ENCODE data around the gene CDK11A.
"Not testable (repeated sequence)": the region's sequence is repeated elsewhere in the genome, so short reads cannot be mapped to it uniquely, and the experiment has no call there.

Gene CDK11A

DNA sequence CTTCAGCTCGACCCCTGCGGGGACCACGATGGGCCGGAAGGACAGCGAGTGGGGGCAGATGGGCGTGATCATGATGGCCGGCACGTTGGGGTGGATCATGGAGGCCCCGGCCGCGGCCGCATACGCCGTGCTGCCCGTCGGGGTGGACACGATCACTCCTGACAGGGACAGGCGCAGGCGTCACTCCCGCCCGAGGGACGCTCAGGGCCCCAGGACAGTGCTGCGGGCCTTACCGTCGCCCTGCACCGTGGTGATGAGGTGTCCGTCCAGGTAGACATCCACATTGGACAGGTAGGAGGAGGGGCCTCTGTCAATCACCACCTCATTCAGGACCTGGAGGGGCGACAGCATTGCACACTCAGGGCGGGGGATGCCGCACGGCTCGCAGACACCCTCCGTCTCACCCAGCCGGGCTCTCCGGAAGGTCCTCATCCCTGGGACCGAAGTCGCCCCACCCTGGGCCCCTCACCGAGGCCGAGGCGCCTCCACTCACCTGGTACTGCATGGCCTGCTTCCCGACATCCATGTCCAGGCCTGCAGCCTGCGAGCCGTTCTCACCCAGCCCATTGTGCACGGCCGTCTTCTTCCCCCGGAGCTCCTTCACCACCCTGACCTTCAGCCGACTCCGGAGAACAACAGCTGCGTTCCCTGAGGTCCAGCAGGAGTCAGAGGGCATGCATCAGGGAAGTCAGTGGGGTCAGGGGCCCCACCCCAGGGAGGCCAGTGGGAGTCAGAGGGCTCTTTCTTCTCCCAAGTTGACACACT lies 30.1 kb upstream of the CDK11A start:
- DNase-seq = no peak

DNA sequence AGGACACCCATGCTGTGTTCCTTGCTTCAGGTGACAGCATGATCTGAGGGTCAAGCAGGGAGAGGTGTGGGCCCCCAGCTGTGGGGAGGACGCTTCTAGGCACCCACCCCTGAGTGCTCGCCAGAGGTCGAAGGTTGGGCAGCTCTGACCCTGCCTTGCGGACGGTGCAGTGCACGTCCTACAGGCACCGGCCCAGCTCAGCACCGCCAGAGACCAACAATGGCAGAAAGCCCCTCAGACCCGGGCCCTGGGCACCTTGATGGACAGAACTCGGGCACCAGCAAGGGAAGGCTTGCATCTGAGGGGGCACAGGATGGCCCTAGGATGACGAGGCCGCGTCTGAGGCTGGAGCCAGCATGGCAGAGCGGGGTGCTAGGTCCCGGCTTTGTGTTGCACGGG lies 29.4 kb upstream of the CDK11A start:
- no peak for DNase-seq

DNA sequence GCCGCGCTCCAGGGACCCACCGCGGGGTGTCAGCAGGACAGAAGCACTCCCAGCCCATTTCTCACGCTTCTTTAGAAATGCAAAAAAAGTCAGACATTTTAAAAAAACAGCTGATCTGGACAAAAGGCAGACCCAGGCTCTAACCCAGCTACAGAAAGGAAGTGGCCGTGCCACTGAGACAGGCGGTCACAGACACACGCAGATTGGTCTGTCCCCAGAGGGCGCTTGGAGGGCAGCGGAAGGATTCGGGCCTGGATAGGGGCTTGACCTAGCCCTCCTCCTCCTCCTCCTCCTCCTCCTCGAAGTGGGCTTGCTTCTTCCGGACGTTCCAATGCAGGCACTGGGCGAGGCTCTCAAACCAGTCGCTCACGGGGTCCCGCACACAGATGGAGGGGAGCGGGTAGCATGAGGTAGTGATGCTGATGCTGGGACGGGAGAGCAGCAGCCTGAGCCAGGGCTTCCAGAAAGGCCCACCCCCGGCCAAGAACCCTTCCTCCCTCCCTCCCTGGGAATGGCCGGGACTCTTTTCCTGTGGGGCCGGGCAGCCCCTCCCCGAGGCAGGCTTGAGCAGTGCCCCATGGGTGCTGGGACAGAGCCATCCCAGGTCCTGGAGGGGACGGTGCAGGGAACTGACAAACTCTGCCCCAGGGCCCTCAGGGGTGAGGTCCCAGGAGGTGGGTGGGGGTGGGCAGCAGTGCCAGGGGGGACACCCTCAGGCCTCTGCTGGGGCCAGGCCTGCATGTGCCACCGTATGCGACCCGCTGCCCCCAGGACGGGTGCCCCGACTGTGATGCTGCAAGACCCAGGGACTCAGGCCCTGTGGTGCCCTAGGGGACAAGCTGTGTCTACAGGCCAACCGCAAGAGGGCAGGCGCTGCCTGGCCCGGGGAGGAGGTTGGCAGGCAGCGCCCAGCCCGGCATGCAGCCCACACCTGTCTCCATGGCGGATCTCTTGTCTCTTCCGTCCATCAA lies 28.8 kb upstream of the CDK11A start:
- no peak for DNase-seq

DNA sequence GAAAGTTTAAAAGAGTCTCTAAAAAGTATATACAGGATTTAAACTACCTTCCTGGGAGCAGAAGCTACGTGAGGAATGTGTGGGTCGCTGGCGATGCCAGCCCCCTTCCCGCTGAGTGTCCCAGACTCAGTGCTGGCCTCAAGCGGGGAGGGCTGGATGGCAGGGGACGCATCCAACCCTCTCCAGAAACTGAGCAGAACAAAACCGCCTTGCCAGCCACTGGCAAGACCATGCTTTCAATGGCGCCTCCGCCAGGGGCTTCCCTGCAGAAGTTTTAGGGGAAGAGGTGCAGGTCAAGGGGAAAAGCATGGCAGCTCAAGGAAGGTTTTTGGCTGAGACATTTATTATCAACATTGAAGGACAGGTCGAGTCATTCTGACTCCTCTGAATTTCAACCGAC lies 28.0 kb upstream of the CDK11A start:
- no peak for DNase-seq

DNA sequence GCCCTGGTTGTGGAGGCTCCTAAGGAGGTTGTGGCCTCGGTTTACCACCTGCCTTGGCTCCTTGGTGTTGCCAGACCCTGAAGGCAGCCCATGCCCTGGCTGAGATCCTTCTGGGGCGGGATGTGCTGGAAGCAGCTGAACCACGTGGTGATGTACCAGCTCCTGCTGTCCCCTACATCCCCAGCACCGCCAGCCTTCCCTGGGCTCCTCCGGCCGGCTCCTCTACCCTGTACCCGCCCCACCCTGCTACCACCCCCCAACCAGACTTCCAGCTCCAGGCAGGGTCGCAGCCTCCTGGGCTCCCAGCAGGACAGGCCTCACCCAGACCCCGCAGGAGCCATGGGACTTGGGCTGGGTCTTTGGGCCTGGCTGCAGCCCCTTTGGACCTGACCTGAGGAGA lies 25.8 kb upstream of the CDK11A start:
- DNase-seq = not testable (repeated sequence)

DNA sequence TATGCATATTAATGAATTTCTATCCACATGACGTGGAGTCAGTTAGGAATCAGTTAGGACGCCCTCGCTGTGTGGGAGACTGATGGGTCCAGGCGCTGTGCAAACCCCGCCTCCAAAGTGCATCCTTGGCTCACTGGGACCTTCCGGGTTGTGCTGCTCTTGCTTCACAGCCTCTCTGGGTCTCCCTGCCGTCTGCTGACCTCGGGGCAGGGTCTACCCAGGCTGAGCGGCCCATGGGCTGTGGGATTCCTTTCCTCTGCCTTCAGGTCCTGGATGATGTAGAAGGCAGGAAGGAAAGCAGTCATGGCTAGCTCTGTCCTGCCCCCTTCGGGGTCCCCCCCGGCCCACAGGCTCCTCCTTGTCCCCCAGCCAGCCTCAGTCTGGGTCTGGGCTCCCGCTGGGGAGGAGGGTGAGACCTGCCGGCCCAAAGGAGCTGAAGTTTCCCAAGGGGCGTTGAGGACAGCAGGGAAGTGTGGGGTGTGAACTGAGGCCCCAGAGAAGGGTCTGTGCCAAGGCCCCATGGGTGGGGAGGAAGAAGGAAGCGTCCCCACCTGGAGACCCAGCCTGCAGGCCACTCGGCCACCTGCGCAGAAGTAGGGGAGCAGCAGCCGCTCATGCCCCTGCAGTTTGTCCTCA lies 24.6 kb upstream of the CDK11A start:
- no peak for DNase-seq

DNA sequence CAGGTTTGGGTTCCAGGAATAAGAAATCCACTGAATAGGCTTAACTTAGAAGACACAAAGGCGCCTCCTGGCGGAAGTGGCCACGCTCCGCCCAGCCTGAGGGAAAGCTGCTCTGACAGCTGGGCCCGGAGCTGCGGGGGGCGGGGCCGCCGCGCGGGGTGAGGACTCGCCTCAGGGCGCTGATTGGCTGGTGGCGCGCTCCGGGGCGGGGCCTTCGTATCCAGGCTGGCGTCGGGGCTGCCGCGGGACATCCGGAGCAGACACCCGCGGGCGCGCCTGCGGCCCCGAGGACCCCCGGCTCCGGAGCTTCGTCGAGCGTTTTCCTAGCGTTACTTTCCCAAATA lies 22.4 kb upstream of the CDK11A start:
- DNase-seq = not testable (repeated sequence)

DNA sequence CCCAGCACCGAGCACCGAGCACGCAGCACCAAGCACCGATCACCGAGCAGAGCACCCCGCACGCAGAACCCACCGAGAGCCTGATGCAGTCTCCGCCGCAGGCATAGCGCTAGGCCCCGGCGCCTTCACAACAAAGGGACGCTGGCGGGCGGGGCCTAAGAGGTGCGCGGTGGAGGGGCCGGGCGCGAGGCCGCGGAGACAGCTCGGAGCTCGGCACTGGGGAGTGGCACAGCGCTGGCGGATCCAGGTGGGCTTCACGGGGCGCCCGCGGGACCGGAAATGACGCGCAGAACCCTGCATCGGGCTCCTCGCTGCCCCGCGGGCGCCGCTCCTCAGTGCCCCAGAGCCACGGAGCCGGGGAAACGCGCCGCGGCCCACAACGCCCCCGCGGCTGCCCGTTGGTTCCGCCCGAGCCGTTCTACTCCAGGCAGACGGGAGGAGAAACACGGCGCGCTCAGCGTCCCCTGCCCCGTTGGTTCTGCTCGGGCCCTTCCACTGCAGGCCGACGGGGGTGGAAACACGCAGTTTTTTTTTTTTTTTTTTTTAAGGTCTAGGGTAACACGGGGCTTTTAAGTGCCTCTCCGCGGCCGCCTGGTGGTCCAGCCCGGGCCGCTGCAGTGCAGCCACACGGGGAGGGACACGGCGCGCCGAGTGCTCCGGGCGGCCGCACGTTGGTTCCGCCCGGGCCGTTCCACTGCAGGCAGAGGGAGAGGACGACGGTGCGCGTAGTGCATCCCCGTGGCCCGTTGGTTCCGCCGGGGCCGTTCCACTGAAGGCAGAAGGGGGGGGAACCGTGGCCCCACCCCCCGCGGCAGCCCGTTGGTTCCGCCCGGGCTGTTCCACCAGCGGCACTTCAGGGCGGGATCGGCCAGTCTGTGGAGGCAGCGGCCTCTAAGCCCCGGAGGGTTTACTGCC lies 21.8 kb upstream of the CDK11A start:
- peak; percentile 59 to 71 for DNase-seq

DNA sequence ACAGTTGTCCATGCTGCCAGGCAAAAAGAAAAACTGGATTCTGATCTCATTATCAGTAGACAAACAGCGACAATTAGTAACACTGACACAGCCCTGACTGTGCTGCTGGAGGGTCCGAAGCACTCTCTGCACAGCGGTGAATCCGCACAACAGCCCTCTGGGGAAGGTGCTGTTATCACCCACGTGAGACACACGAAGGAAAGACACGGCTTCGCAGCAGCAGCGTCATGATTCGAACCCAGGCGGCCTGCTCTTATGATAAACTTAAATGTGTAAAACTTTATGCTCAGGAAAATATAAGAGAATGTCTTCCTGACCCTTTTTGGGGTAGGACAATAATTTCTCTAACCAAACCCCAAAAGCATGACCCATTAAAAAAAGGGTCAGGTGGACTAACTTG lies 18.4 kb upstream of the CDK11A start:
- DNase-seq = not testable (repeated sequence)

DNA sequence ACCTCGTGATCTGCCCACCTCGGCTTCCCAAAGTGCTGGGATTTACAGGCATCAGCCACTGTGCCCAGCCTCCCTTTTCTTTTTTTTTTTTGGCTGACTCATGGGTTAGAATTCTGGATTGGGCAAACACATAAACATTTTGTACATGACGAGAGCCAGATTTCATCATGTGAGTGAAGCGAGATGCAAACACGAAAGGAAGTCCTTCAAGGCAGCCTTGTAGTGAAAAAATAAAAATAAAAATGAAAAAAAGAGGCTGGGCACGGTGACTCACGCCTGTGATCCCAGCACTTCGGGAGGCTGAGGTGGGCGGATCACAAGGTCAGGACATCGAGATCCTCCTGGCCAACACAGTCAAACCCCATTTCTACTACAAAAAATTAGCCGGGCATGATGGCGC lies 16.9 kb upstream of the CDK11A start:
- DNase-seq = not testable (repeated sequence)

DNA sequence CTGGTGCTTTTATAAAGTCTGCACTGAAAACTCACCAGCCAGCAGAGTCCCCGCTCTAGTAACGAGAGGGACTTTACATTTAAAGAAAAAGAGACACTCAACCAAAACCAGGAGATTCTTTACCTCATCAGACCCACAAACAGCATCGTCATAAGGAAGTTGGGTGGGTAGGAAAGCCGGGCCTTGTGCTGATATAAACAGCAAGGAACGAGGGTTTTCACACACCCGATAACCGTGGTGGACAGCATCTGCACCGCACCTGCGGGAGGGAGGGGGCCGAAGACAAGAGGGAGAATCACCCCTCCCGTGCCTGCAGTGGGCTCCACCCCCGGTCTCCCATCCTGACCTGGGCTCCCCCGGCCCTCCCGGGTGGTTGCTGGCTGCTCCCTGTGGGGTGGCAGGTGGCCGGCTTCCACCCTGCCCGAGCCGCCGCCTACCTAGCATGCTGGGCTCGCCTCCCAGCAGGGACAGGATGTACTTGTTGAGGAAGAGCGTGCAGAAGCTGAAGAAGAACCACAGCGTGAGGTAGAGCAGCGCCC lies 14.7 kb upstream of the CDK11A start:
- DNase-seq = not testable (repeated sequence)

DNA sequence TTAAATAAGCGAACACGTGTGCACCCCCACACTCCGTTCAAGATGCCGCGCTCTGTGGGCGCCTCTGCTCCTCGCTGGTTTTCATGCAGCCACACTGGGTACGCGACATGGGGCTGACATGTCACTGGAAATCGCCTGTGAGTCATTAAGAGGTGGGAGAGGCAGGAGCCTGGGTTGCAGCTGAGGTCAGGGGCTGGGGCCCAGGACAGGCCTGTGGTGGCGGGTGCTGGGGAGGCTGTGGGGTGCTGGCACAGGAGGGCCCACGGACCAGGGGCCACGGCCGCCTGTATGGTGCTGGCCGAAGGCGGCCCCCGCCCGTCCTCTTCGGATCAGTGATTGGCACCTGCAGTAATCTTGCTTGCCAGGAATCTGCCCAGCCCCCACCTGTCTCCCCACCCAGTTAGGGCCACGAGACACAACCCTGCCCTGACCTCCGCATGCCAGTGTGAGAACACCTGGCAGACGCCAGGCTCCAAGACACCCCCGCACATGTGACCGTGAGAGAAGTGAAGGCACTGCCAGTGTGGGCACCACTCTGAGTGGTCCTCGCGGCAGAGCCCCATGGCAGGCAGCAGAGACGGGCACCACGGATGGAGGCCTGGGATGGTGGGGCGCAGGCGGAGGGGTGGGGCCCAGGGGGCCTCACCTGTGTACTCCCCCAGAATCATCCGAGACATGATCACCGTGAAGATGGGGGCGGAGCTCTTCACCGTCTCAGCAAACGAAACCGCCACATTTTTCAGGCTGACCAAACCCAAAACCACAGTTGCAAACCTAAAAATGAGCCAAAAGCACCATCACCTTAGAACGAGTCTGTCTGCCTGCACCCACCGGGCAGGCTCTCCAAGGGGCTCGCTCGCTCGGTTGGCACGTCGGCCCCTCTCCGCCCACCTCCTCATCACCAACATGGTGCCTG lies 13.8 kb upstream of the CDK11A start:
- not testable (repeated sequence) for DNase-seq

DNA sequence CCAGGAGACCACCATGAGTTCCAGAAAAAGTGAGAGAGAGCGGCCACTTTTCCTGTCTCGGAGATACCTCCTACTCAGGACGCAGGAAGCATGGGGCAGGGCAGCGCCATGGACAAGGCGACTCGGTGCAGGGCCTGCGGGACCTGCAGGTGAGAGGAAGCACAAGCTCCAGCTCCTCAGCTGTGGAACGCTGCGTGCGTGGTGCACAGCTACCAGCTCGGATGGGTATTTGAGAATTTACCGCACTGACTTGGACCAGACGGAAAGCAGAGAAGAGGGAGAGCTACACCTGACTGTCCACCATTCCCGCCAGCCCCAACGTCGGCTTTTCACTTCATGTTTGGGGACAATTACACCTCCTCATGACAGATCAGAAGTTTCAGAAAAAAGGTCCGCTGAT lies 8.2 kb upstream of the CDK11A start:
- no peak for DNase-seq

DNA sequence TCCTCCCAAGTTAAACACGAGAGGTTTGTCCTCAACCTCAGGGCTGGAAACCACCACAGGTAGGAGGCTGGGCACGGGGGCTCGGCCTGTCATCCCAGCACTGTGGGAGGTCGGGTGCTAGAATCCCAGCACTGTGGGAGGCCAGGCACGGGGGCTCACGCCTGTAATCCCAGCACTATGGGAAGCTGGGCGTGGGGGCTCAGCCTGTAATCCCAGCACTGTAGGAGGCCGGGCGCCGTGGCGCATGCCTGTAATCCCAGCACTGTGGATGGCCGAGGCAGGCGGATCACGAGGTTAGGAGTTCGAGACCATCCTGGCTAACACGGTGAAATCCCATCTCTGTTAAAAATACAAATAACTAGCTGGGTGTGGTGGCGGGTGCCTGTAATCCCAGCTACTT lies 6.7 kb upstream of the CDK11A start:
- no peak for DNase-seq

DNA sequence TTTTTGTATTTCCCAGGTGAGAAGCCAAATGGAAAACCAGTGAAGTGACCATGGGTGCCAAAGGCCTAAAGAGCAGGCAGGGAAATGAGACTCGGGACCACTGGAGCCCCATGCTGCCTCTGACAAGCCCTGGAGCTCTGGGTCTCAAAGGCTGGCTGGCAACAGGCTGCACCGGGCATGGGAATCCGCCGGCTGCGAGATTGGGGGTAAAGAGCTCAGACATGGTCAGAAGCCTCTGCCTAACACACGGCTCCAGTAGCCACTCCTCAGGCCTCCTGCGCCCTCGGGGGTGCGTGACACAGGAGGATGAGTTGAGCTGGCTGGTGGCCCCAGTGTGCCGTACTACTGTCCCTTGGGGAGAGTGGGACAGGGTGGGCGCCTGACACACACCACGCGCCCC lies 6.1 kb upstream of the CDK11A start:
- DNase-seq = not testable (repeated sequence)

DNA sequence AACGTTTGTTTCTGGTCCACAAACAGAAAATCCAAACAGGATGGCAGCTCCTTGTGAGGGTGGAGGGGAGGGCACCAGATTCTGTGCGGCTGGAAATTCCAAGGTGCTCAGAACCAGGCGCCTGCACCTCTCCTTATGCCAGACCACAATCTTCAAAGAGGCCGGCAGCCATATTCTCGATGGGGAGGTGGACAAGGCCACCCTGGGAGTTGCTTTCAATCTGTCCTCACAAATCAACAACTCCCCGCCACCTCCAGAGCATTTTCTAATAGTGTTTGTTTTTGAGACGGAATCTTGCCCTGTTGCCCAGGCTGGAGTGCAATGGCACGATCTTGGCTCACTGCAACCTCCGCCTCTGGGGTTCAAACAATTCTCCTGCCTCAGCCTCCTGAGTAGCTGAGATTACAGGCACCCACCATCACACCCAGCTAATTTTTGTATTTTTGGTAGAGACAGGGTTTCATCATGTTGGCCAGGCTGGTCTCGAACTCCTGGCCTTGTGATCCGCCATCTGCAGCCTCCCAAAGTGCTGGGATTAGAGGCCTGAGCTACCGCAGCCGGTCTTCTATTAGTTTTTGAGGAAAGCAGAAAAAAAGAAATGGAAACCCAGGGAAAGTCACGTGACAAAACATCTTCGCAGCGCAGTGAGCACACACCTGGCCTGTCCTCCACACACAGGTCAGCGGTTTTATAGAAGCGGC lies 5.1 kb upstream of the CDK11A start:
- not testable (repeated sequence) for DNase-seq

DNA sequence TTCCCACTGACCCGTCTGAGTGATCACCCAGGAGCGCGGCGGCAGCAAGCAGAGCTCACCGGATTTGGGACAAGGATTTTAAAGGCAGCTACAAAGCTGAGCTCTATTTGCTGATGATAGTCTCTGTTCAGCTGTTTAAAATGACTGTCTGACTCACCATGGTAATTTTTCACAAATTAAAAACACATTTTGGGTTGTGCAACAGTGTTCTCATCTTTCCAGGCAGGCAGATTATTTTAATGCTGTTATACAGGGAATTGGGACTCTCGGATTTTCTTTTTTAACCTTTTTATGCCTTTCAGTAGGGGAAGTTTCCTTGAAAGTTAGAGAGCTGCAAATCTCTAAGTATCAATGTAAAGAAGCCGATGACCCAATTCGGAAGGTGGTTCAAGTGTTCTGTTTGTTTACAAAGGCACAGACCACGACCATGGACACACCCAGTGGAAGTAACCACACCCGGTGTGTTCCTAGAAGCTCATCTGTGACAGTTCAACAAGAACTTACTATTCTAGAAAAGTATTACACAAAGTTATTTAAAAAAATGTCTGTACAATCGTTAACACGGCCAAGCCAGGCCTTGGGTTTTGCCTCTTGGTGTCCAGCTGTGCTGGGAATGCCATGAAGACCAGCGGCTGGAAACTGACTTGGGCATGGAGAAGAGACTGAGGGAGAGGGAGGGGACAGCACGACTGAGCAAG lies 4.3 kb upstream of the CDK11A start:
- DNase-seq = not testable (repeated sequence)

DNA sequence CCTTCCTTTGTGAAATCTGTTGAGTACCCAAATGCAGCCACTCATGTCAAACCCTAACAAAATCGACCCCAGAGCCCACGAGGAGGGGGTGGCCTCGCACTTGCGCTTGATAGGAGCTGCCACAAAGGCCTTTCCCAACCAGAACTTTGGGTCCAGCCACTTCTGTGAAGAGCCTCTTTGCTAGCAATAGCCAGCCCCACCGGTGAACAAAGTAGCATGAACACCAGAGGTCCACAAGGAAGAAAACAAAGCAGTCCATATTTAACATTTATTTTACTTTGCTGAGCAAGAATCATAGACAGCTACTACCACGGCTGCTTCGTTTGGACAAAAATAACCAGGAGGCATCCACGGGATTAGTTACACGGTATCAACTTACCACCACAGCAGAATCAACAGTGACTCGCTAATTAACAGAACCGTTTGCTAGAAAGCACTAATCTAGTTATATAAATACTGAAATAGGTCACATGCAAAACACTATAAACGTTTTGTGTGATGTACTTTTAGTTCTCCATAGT lies 3.0 kb upstream of the CDK11A start:
- not testable (repeated sequence) for DNase-seq

DNA sequence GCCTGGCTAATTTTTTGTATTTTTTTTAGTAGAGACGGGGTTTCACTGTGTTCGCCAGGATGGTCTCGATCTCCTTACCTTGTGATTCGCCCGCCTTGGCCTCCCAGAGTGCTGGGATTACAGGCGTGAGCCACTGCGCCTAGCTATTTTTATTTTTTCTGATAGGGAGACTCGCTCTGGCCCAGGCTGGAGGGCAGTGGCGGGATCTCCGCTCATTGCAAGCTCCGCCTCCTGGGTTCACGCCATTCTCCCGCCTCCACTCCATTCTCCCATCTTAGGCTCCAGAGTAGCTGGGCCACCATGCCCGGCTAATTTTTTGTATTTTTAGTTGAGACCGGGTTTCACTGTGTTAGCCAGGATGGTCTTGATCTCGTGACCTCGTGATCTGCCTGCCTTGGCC lies 1.9 kb upstream of the CDK11A start:
- DNase-seq = not testable (repeated sequence)

All from hippocampal formation (tissue), 2 donors.